ENCODE results near the gene CLNS1A. TPM values are rescaled to one million over a fixed set of nuclear protein-coding genes. Genes with fewer than 3 reads are reported as not detected.

The CLNS1A gene
- total RNA-seq, 1 experiment from 2014 or later = 151 TPM

DNA sequence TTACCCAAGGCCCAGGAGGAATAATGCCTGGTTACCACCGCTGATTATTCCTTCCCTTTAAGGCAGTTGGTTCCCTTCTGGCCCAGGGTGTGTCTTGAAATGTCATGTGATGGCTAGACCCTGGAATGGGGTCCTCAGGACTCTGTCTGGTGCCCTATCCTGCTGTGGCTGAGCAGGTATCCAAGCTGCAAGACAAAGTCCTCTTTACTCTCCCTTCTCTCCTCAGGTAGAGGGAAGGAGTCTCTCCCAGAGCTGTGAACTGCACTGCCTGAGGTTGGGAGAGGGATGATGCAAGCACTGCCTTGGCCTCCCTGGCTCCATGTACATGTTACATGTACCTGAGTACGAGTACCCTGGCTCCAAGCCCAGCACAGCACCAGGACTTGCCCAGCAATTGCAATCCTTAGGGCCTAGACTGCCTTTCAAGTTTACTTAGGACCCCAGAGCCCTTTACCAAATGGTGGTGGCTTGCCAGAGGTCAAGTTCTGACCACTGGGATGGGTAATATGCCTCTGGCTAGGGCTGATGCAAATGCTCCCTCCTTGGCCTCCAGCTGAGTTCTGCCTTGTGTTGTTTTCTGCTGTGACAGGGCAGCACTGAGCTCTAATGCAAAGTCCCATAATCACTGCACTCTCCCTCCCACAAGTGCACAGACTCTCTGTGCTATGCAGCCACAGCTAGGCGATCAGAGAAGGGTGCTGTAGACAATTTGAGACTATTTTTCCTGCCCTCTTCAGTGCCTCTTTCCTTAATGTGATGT lies 68.5 kb downstream of the CLNS1A start:
- H3K9ac ChIP-seq (ENCODE audit: low read length) = no peak overlapping the region
- intact Hi-C loops (cut with micrococcal nuclease) = no loop called here
- CTCF ChIA-PET = no interaction called here
- no peak overlapping the region for H3K27ac ChIP-seq (ENCODE audit: low read depth, low read length)
- no peak overlapping the region for H2AFZ ChIP-seq (ENCODE audit: low read depth, low read length, poor library complexity, severe bottlenecking)
- no peaks in the 10 kb centered on the region for H3K9me3 ChIP-seq (ENCODE audit: control insufficient read depth in 1 of 2, insufficient read depth in 1 of 2, low read depth in 1 of 2, low read length in 2 of 2)
- no peaks in the 10 kb centered on the region for H3K4me1 ChIP-seq (ENCODE audit: control insufficient read depth in 1 of 2, insufficient read depth in 2 of 2, low read length in 2 of 2)
- H3K4me2 ChIP-seq (ENCODE audit: low read length) = no peak overlapping the region
- H3K27me3 ChIP-seq (ENCODE audit: insufficient read depth, low read length) = no peaks in the 10 kb centered on the region
- POLR2A ChIA-PET = no interaction called here
- no peaks in the 10 kb centered on the region for H4K20me1 ChIP-seq (ENCODE audit: insufficient read depth)
- no peaks in the 10 kb centered on the region for H3K9me2 ChIP-seq (ENCODE audit: insufficient read depth)
- no peak for TF ChIP-seq ZFX (IDR thresholded peaks at IDR 0.05)
- no peak for TF ChIP-seq POLR2A (IDR thresholded peaks at IDR 0.05; ENCODE audit: borderline replicate concordance, extremely low read depth, insufficient read depth, insufficient read length)
- TF ChIP-seq, protein P1, sequence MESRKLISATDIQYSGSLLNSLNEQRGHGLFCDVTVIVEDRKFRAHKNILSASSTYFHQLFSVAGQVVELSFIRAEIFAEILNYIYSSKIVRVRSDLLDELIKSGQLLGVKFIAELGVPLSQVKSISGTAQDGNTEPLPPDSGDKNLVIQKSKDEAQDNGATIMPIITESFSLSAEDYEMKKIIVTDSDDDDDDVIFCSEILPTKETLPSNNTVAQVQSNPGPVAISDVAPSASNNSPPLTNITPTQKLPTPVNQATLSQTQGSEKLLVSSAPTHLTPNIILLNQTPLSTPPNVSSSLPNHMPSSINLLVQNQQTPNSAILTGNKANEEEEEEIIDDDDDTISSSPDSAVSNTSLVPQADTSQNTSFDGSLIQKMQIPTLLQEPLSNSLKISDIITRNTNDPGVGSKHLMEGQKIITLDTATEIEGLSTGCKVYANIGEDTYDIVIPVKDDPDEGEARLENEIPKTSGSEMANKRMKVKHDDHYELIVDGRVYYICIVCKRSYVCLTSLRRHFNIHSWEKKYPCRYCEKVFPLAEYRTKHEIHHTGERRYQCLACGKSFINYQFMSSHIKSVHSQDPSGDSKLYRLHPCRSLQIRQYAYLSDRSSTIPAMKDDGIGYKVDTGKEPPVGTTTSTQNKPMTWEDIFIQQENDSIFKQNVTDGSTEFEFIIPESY (IDR thresholded peaks at IDR 0.05; ENCODE audit: extremely low read depth, insufficient replicate concordance, low read length) = no peak
- no peak for ATAC-seq
- no peak overlapping the region for H3K4me3 ChIP-seq (replicated peaks in 1 of 2; ENCODE audit: low read depth in 1 of 2, low read length in 2 of 2)
- DNase-seq (ENCODE audit: low read depth, low spot score) = no peak
- H3K79me2 ChIP-seq (ENCODE audit: insufficient read depth, low read length) = no peaks in the 10 kb centered on the region
- no peaks in the 10 kb centered on the region for H3K36me3 ChIP-seq (ENCODE audit: control insufficient read depth in 1 of 2, insufficient read depth in 2 of 2, low read length in 2 of 2)
- RAD21 ChIA-PET (ENCODE audit: low non-redundant PET in 1 of 2, low total read pairs in 2 of 2, uncharacterized antibody in 2 of 2, unreplicated experiment in 2 of 2) = no interaction called here
- BruUV-seq (replicated peaks) = no TSS peak

DNA sequence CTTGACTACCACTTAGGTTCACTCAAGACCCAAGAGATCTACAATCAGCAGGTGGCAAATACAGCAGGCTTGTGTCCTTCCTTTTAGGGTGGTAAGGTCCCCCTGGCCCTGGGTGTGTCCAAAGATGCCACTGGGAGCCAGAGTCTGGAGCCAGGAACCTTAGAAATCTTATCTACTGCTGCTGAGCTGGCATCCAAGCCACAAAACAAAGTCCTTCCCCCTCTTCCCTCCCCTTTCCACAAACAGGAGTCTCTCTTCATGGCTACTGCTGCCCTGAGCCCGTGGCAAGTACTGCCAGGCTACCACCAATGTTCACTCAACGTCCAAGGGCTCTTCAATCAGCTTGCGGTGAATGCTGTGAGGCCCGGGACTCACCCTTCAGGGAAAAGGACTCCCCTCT lies 69.3 kb downstream of the CLNS1A start:
- CTCF ChIA-PET = no interaction called here
- no peak for ATAC-seq

More for the DNA sequence above, 69.3 kb downstream of the CLNS1A start:
- no peak overlapping the region for H2AFZ ChIP-seq (ENCODE audit: low read depth, low read length, poor library complexity, severe bottlenecking)
- no peak for TF ChIP-seq SRF (IDR thresholded peaks at IDR 0.05; ENCODE audit: low read depth)
- TF ChIP-seq POLR2AphosphoS5 (IDR thresholded peaks at IDR 0.05; ENCODE audit: low read depth, low read length) = no peak
- TF ChIP-seq, protein P2, sequence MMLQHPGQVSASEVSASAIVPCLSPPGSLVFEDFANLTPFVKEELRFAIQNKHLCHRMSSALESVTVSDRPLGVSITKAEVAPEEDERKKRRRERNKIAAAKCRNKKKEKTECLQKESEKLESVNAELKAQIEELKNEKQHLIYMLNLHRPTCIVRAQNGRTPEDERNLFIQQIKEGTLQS (IDR thresholded peaks at IDR 0.05) = no peak
- no peak for TF ChIP-seq MAX (IDR thresholded peaks at IDR 0.05)
- TF ChIP-seq SIN3A (IDR thresholded peaks at IDR 0.05; ENCODE audit: low read depth) = no peak
- no peak for TF ChIP-seq CEBPB (IDR thresholded peaks at IDR 0.05; ENCODE audit: low read depth)
- TF ChIP-seq REST (IDR thresholded peaks at IDR 0.05; ENCODE audit: low read depth) = no peak
- no peak for TF ChIP-seq ZNF274 (IDR thresholded peaks at IDR 0.05; ENCODE audit: low read depth, low read length)
- no peak overlapping the region for H3K4me3 ChIP-seq (replicated peaks in 1 of 2; ENCODE audit: low read depth in 1 of 2, low read length in 2 of 2)
- no peaks in the 10 kb centered on the region for H4K20me1 ChIP-seq (ENCODE audit: insufficient read depth)
- no peak overlapping the region for H3K9ac ChIP-seq (ENCODE audit: low read length)
- intact Hi-C loops (cut with micrococcal nuclease) = no loop called here
- no peaks in the 10 kb centered on the region for H3K27me3 ChIP-seq (ENCODE audit: insufficient read depth, low read length)
- H3K36me3 ChIP-seq (ENCODE audit: control insufficient read depth in 1 of 2, insufficient read depth in 2 of 2, low read length in 2 of 2) = no peaks in the 10 kb centered on the region
- no TSS peak for BruUV-seq (replicated peaks)
- no peaks in the 10 kb centered on the region for H3K9me2 ChIP-seq (ENCODE audit: insufficient read depth)
- RAD21 ChIA-PET (ENCODE audit: low non-redundant PET in 1 of 2, low total read pairs in 2 of 2, uncharacterized antibody in 2 of 2, unreplicated experiment in 2 of 2) = no interaction called here
- DNase-seq (ENCODE audit: low read depth, low spot score) = no peak
- H3K79me2 ChIP-seq (ENCODE audit: insufficient read depth, low read length) = no peaks in the 10 kb centered on the region
- POLR2A ChIA-PET = no interaction called here
- H3K27ac ChIP-seq (ENCODE audit: low read depth, low read length) = no peak overlapping the region
- no peaks in the 10 kb centered on the region for H3K4me1 ChIP-seq (ENCODE audit: control insufficient read depth in 1 of 2, insufficient read depth in 2 of 2, low read length in 2 of 2)
- H3K9me3 ChIP-seq (ENCODE audit: control insufficient read depth in 1 of 2, insufficient read depth in 1 of 2, low read depth in 1 of 2, low read length in 2 of 2) = 0 out of 4 replicates have a peak, but pooled peaks cover 0 to 4% of the 10 kb centered on the region in 2 experiments
- no peak overlapping the region for H3K4me2 ChIP-seq (ENCODE audit: low read length)

Measured in HCT116 (cell line).